Sigmoid colon (tissue), 4 donors: Measurements from ENCODE around the gene SLC7A7.

Experiments
- CTCF ChIP-seq, 4 experiments: fragments of 450-650 bp in 3 of 4; fragments of 200-600 bp in 1 of 4; IDR thresholded peaks; one replicate each; pipeline ENCODE4 v1.5.1; 2016 to 2019; ENCODE audit warnings: antibody characterized with exemption in 4 of 4, mild to moderate bottlenecking in 3 of 4, moderate library complexity in 2 of 4
- POLR2A ChIP-seq, 2 donors: fragments of 450-650 bp; IDR thresholded peaks; one replicate each; pipeline ENCODE4 v1.6.1; 2016; ENCODE audit warnings: antibody characterized with exemption in 2 of 2, mild to moderate bottlenecking in 2 of 2, moderate library complexity in 2 of 2
- POLR2AphosphoS5 ChIP-seq, 4 donors: sonication (generic); formaldehyde crosslinking; IDR thresholded peaks; one replicate each; pipeline ENCODE4 v1.6.1; 2017; ENCODE audit warnings: antibody characterized with exemption in 4 of 4

- TF ChIP-seq CTCF (IDR thresholded peaks at IDR 0.05) (no peak), POLR2A (IDR thresholded peaks at IDR 0.05) (no peak), POLR2AphosphoS5 (IDR thresholded peaks at IDR 0.05) (no peak)
These were observed at the start of gene SLC7A7 for GRCh38 chr14:22814941-22815713.
